H1 (cell line): Measurements from ENCODE around the gene ZBTB18. TPM values are rescaled to one million over a fixed set of nuclear protein-coding genes. Genes with fewer than 3 reads are reported as not detected.

ENCODE experiments used
- CTCF ChIA-PET: fragments of 300-600 bp; sonication (Branson Sonifier 250); formaldehyde crosslinking; loops from one replicate; lab custom pipeline; 2021; ENCODE audit not compliant: partially characterized antibody; lab: Charles Lee
- POLR2A ChIA-PET: fragments of 300-600 bp; sonication (Branson Sonifier 250); formaldehyde crosslinking; loops from one replicate; lab custom pipeline; 2021; ENCODE audit warnings: inconsistent platforms; ENCODE audit not compliant: partially characterized antibody; lab: Charles Lee
- DNase-seq, 2 experiments: peaks; one replicate each; pipeline versions ENCODE4 v3.0.0 to v3.0.0-alpha.2; 2010 to 2022; ENCODE audit warnings: low spot score in 2 of 2, low read depth in 1 of 2, mixed read lengths in 1 of 2
- FAIRE-seq: peaks from 2 replicates; lab custom pipeline; 2011; peaks lifted over from hg19 to GRCh38; lab: Jason Lieb, UNC
- H2AFZ ChIP-seq: 2 replicates; pipeline ENCODE4 v1.8.1; 2012; ENCODE audit warnings: low read length, inconsistent platforms
- H2AK5ac ChIP-seq: 2 replicates; pipeline ENCODE4 v1.6.1; 2013; ENCODE audit warnings: low read depth, low read length
- H2BK120ac ChIP-seq: replicated peaks from 2 replicates; pipeline ENCODE3; 2013; ENCODE audit warnings: low read depth, low read length, inconsistent platforms
- H2BK12ac ChIP-seq: 2 replicates; pipeline ENCODE4 v1.6.1; 2013; ENCODE audit warnings: low read depth, low read length
- H2BK15ac ChIP-seq: 2 replicates; pipeline ENCODE4 v1.6.1; 2013; ENCODE audit warnings: low read length
- H2BK20ac ChIP-seq: 2 replicates; pipeline ENCODE4 v1.6.1; 2013; ENCODE audit warnings: low read length
- H2BK5ac ChIP-seq: 2 replicates; pipeline ENCODE4 v1.6.1; 2013; ENCODE audit warnings: low read depth, low read length
- H3K14ac ChIP-seq: 2 replicates; pipeline ENCODE4 v1.6.1; 2013; ENCODE audit warnings: inconsistent platforms; ENCODE audit not compliant: insufficient read length
- H3K18ac ChIP-seq: 2 replicates; pipeline ENCODE4 v1.6.1; 2013; ENCODE audit warnings: low read length; ENCODE audit errors: extremely low read depth
- H3K23ac ChIP-seq: 2 replicates; pipeline ENCODE4 v1.6.1; 2013; ENCODE audit warnings: inconsistent platforms; ENCODE audit not compliant: insufficient read length
- H3K23me2 ChIP-seq: 2 replicates; pipeline ENCODE4 v1.6.1; 2013; ENCODE audit warnings: low read depth, low read length
- H3K27ac ChIP-seq: 2 replicates; pipeline ENCODE4 v1.6.1; 2011; ENCODE audit warnings: low read depth, low read length, inconsistent platforms
- H3K27me3 ChIP-seq, 4 experiments: replicated peaks in 1 of 4; 1 replicate in 1 of 4; 2 replicates in 3 of 4; pipeline versions ENCODE4 v1.6.1 to v1.8.1; 2011 to 2013; ENCODE audit warnings: low read length in 3 of 4, mild to moderate bottlenecking in 3 of 4, inconsistent platforms in 2 of 4, mixed read lengths in 2 of 4, moderate library complexity in 1 of 4; ENCODE audit not compliant: control insufficient read depth in 3 of 4, insufficient read depth in 3 of 4; ENCODE audit errors: extremely low read depth in 1 of 4
- H3K36me3 ChIP-seq, 4 experiments: 2 replicates each; pipeline versions ENCODE4 v1.6.1 to v1.8.1; 2011 to 2013; ENCODE audit warnings: mild to moderate bottlenecking in 4 of 4, low read length in 3 of 4, moderate library complexity in 2 of 4, control low read depth in 1 of 4, inconsistent platforms in 1 of 4; ENCODE audit not compliant: insufficient read depth in 4 of 4, control insufficient read depth in 2 of 4
- H3K4ac ChIP-seq: replicated peaks from 2 replicates; pipeline ENCODE3; 2013; ENCODE audit warnings: low read length, low read depth, mixed read lengths, inconsistent platforms; ENCODE audit not compliant: insufficient read length
- H3K4me1 ChIP-seq, 4 experiments: replicated peaks in 1 of 4; 1 replicate in 1 of 4; 2 replicates in 3 of 4; pipeline versions ENCODE4 v1.6.1 to v1.8.1; 2011 to 2013; ENCODE audit warnings: low read length in 3 of 4, inconsistent platforms in 2 of 4, mixed read lengths in 1 of 4; ENCODE audit not compliant: insufficient read depth in 4 of 4, control insufficient read depth in 3 of 4
- H3K4me2 ChIP-seq, 2 experiments: 2 replicates each; pipeline versions ENCODE4 v1.6.1 to v1.8.1; 2011 to 2013; ENCODE audit warnings: low read depth in 2 of 2, low read length in 2 of 2, control low read depth in 1 of 2, inconsistent platforms in 1 of 2, mild to moderate bottlenecking in 1 of 2; ENCODE audit not compliant: insufficient read depth in 1 of 2
- H3K4me3 ChIP-seq, 4 experiments: fragments of 200-600, 300-600 bp in 1 of 4; sonication (generic), shearing (Covaris generic), sonication (Bioruptor Twin) in 1 of 4; 2 replicates each; pipeline versions ENCODE4 v1.5.1 to v1.8.1; 2011 to 2016; ENCODE audit warnings: low read length in 4 of 4, low read depth in 3 of 4, control low read depth in 2 of 4, inconsistent platforms in 2 of 4, mild to moderate bottlenecking in 2 of 4, mixed read lengths in 1 of 4, moderate library complexity in 1 of 4; ENCODE audit not compliant: insufficient read depth in 2 of 4; ENCODE audit errors: extremely low read depth in 1 of 4
- H3K56ac ChIP-seq: replicated peaks from 2 replicates; pipeline ENCODE3; 2013; ENCODE audit warnings: low read depth, mild to moderate bottlenecking, mixed read lengths, low read length, inconsistent platforms; ENCODE audit not compliant: insufficient read length
- H3K79me1 ChIP-seq: 2 replicates; pipeline ENCODE4 v1.6.1; 2013; ENCODE audit warnings: low read depth, low read length, control low read depth
- H3K79me2 ChIP-seq, 2 experiments: 2 replicates each; pipeline versions ENCODE4 v1.6.1 to v1.8.1; 2012 to 2013; ENCODE audit warnings: low read length in 2 of 2, mild to moderate bottlenecking in 2 of 2, inconsistent platforms in 1 of 2; ENCODE audit not compliant: insufficient read depth in 2 of 2, control insufficient read depth in 1 of 2
- H3K9ac ChIP-seq, 4 experiments: replicated peaks in 1 of 4; 1 replicate in 1 of 4; 2 replicates in 3 of 4; pipeline versions ENCODE4 v1.6.1 to v1.8.1; 2011 to 2013; ENCODE audit warnings: low read depth in 3 of 4, low read length in 3 of 4, control low read depth in 2 of 4, mild to moderate bottlenecking in 2 of 4, moderate library complexity in 2 of 4, inconsistent platforms in 1 of 4; ENCODE audit errors: extremely low read depth in 1 of 4
- H3K9me3 ChIP-seq, 2 experiments: 2 replicates each; pipeline versions ENCODE4 v1.6.1 to v1.8.1; 2012 to 2013; ENCODE audit warnings: mild to moderate bottlenecking in 2 of 2, moderate library complexity in 2 of 2, control low read depth in 1 of 2, inconsistent platforms in 1 of 2, low read depth in 1 of 2, low read length in 1 of 2, mixed read lengths in 1 of 2; ENCODE audit not compliant: insufficient read depth in 2 of 2
- H4K20me1 ChIP-seq, 2 experiments: replicated peaks in 1 of 2; 2 replicates each; pipeline versions ENCODE3 to v1.8.1; 2011 to 2013; ENCODE audit warnings: inconsistent platforms in 2 of 2, low read length in 2 of 2, mild to moderate bottlenecking in 1 of 2; ENCODE audit not compliant: insufficient read depth in 2 of 2, control insufficient read depth in 1 of 2
- H4K5ac ChIP-seq: 2 replicates; pipeline ENCODE4 v1.6.1; 2013; ENCODE audit warnings: low read length, low read depth, mixed read lengths, inconsistent platforms; ENCODE audit not compliant: insufficient read length
- H4K8ac ChIP-seq: 2 replicates; pipeline ENCODE4 v1.8.0; 2013; ENCODE audit warnings: mild to moderate bottlenecking, moderate library complexity, low read length, inconsistent platforms; ENCODE audit not compliant: insufficient read depth; ENCODE audit errors: extremely low read depth
- H4K91ac ChIP-seq: replicated peaks from 2 replicates; pipeline ENCODE3; 2013; ENCODE audit warnings: low read length, mixed read lengths, inconsistent platforms; ENCODE audit not compliant: insufficient read length
- WGBS, 2 experiments: shearing (Covaris generic) in 1 of 2; methylation state at CpG; one replicate each; pipeline versions ENCODE4 v1.1.6 to v1.1.7; 2013 to 2015; ENCODE audit warnings: low lambda C conversion rate in 2 of 2, mixed read lengths in 2 of 2, inconsistent platforms in 1 of 2, low coverage in 1 of 2, missing lambda C conversion rate in 1 of 2; ENCODE audit not compliant: insufficient replicate concordance in 2 of 2, insufficient coverage in 1 of 2, insufficient read length in 1 of 2; ENCODE audit errors: extremely low coverage in 1 of 2, missing lambda C conversion rate in 1 of 2; 5-methylcytosine and 5-hydroxymethylcytosine counted together
- polyA plus RNA-seq, 7 experiments: library from polyadenylated mRNA; depleted of rRNA in 3 of 7; stranded (reverse) in 5 of 7; unstranded in 2 of 7; fragments of >200 nt in 5 of 7; fragments of 200-250 nt in 2 of 7; gene quantifications; 1 replicate in 5 of 7; 2 replicates in 1 of 7; 4 replicates in 1 of 7; pipeline versions ENCODE4 v1.2.1 to v1.2.3, GENCODE V29; 2011 to 2013; ENCODE audit warnings: missing spikeins in 2 of 7, mixed read lengths in 2 of 7
- total RNA-seq: library from RNA; stranded (reverse); fragmentation: NEBNext Ultra II Directional; extraction: Animal tissue kit (Norgen Biotek cat#: 25700); gene quantifications from 2 replicates; pipeline ENCODE4 v1.2.1, GENCODE V29; 2021
- TF ChIP-seq, protein P1 (sequence below): IDR thresholded peaks from 2 replicates; pipeline ENCODE4 v1.6.1; 2012; ENCODE audit warnings: inconsistent platforms

Gene ZBTB18
- total and polyA plus RNA-seq, 2 of the 8 experiments (the other 6 are each of a cell fraction or from before 2014, with no cell fraction given), result 8.5 to 14.4 TPM

DNA sequence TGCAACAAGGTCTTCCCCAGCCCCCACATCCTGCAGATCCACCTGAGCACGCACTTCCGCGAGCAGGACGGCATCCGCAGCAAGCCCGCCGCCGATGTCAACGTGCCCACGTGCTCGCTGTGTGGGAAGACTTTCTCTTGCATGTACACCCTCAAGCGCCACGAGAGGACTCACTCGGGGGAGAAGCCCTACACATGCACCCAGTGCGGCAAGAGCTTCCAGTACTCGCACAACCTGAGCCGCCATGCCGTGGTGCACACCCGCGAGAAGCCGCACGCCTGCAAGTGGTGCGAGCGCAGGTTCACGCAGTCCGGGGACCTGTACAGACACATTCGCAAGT is 3.8 kb downstream of the ZBTB18 start:
- H3K27me3 ChIP-seq, result peaks cover 0 to 6% (median 4%) of the 10 kb centered on the region in 4 experiments; a peak in 3 of 7 replicates
- 95% methylated on average over 27 of the region's 27 CpGs; no CpG with 5 or more reads in 1 of the 2 experiments for WGBS, 2 experiments
- POLR2A ChIA-PET, result interaction anchor here (1.3 kb wide), 1 partner anchor 156 kb away, joined by 4 read pairs; no protein-coding TSS in a partner anchor

More for the DNA sequence above, 3.8 kb downstream of the ZBTB18 start:
- Histone ChIP-seq H3K79me2 (peaks cover 0 to 44% of the 10 kb centered on the region in 2 experiments; a peak in 2 of 4 replicates), H3K4me1 (peaks cover 0 to 13% (median 6%) of the 10 kb centered on the region in 4 experiments; a peak in 5 of 7 replicates), H2BK120ac (no peak overlapping the region), H2AK5ac (no peak overlapping the region), H3K9me3 (no peaks in the 10 kb centered on the region), H4K91ac (no peak overlapping the region), H3K79me1 (peaks cover 2% of the 10 kb centered on the region; the same call in 1 of the 2 replicates), H3K4me3 (no peak overlapping the region), H2BK15ac (no peak overlapping the region), H3K36me3 (peaks cover 3 to 19% (median 12%) of the 10 kb centered on the region in 4 experiments; a peak in 6 of 8 replicates), H2BK12ac (no peak overlapping the region), H3K18ac (no peak overlapping the region), H3K23ac (no peak overlapping the region), H4K20me1 (peaks cover 13 to 18% of the 10 kb centered on the region in 2 experiments), H2BK5ac (no peak overlapping the region), H4K8ac (no peak overlapping the region; the same call in 1 of the 2 replicates), H3K9ac (no peak overlapping the region), H2AFZ (no peak overlapping the region), H3K14ac (no peak overlapping the region), H3K27ac (no peak overlapping the region), H3K56ac (no peak overlapping the region), H2BK20ac (no peak overlapping the region), H4K5ac (no peak overlapping the region), H3K23me2 (peaks cover 2% of the 10 kb centered on the region; the same call in 1 of the 2 replicates), H3K4ac (no peak overlapping the region), H3K4me2 (no peak overlapping the region)
- FAIRE-seq, result no peak
- CTCF ChIA-PET, result no interaction called here
- DNase-seq, result no peak
- TF ChIP-seq, protein P1, sequence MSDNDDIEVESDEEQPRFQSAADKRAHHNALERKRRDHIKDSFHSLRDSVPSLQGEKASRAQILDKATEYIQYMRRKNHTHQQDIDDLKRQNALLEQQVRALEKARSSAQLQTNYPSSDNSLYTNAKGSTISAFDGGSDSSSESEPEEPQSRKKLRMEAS, result no peak
